ENCODE data around the gene SYNE2. TPM values are rescaled to one million over a fixed set of nuclear protein-coding genes. Genes with fewer than 3 reads are reported as not detected.

SYNE2 gene
- total RNA-seq, 1 experiment from 2014 or later = 16.0 TPM

GRCh38 chr14:64213086-64213485 is 360.3 kb downstream of the SYNE2 start:
- Histone ChIP-seq H3K27ac (ENCODE audit: low read length) (no peak overlapping the region), H3K79me2 (ENCODE audit: low read length) (no peaks in the 10 kb centered on the region), H3K4me3 (ENCODE audit: low read length) (no peak overlapping the region), H2AFZ (ENCODE audit: low read length) (no peak overlapping the region), H3K4me1 (ENCODE audit: insufficient read depth, low read length) (no peaks in the 10 kb centered on the region), H3K4me2 (ENCODE audit: low read length) (no peak overlapping the region), H3K36me3 (ENCODE audit: low read depth, low read length) (no peaks in the 10 kb centered on the region), H3K9me2 (replicated peaks; ENCODE audit: low read length) (no peaks in the 10 kb centered on the region), H4K20me1 (ENCODE audit: low read length) (no peaks in the 10 kb centered on the region), H3K9ac (ENCODE audit: low read length) (no peak overlapping the region), H3K9me3 (ENCODE audit: low read length) (no peaks in the 10 kb centered on the region), H3K27me3 (ENCODE audit: low read length) (no peaks in the 10 kb centered on the region), H3F3A (ENCODE audit: low read length, unreplicated experiment) (no peaks in the 10 kb centered on the region)
- intact Hi-C loops (cut with micrococcal nuclease) = no loop called here
- no peak for DNase-seq
- TF ChIP-seq EZH2 (IDR thresholded peaks at IDR 0.05; ENCODE audit: low read length, unreplicated experiment) (no peak), EZH2phosphoT487 (IDR thresholded peaks at IDR 0.05; ENCODE audit: borderline replicate concordance, low read length) (no peak)
- TF ChIP-seq, protein P1, sequence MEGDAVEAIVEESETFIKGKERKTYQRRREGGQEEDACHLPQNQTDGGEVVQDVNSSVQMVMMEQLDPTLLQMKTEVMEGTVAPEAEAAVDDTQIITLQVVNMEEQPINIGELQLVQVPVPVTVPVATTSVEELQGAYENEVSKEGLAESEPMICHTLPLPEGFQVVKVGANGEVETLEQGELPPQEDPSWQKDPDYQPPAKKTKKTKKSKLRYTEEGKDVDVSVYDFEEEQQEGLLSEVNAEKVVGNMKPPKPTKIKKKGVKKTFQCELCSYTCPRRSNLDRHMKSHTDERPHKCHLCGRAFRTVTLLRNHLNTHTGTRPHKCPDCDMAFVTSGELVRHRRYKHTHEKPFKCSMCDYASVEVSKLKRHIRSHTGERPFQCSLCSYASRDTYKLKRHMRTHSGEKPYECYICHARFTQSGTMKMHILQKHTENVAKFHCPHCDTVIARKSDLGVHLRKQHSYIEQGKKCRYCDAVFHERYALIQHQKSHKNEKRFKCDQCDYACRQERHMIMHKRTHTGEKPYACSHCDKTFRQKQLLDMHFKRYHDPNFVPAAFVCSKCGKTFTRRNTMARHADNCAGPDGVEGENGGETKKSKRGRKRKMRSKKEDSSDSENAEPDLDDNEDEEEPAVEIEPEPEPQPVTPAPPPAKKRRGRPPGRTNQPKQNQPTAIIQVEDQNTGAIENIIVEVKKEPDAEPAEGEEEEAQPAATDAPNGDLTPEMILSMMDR (conservative IDR thresholded peaks at IDR 0.05; ENCODE audit: low read depth, low read length) = no peak
- POLR2A ChIA-PET (ENCODE audit: unreplicated experiment) = no interaction called here
- no TSS peak for BruUV-seq (replicated peaks)
- CTCF ChIA-PET = interaction anchor here (0.6 kb wide), 1 partner anchor 55 kb away, joined by 3 read pairs; no protein-coding TSS in a partner anchor
- no peak for ATAC-seq

- POLR2A ChIA-PET (ENCODE audit: unreplicated experiment) = interaction anchor here (0.7 kb wide), 1 partner anchor 49 kb away, joined by 3 read pairs; no protein-coding TSS in a partner anchor
- TF ChIP-seq, protein P1 (conservative IDR thresholded peaks at IDR 0.05; ENCODE audit: low read depth, low read length) = no peak
- TF ChIP-seq EZH2 (IDR thresholded peaks at IDR 0.05; ENCODE audit: low read length, unreplicated experiment) (no peak), EZH2phosphoT487 (IDR thresholded peaks at IDR 0.05; ENCODE audit: borderline replicate concordance, low read length) (no peak)
- no peak for DNase-seq
Observed at GRCh38 chr14:64213853-64214570, 361.2 kb downstream of the SYNE2 start.

DNA sequence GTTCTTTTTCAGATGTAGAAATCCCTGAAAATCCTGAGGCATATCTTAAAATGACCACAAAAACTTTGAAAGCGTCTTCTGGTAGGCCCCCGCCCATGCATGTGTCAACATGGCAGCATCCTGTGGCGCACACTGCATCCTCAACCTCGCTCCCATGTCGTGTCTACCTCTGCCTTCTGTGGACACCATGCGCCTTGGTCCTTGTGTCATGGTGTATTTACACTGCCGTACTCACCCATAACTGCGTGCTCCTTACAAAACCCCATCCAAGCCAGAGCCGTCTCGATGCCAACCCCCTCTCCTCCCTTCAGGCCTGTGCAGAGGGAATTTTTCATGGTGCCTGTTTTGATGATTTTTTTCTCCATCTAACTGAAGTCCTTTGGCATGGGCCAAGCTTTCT is 362.5 kb downstream of the SYNE2 start:
- H4K20me1 ChIP-seq (ENCODE audit: low read length) = no peaks in the 10 kb centered on the region
- CTCF ChIA-PET = no interaction called here
- ATAC-seq = no peak
- no peaks in the 10 kb centered on the region for H3K9me2 ChIP-seq (replicated peaks; ENCODE audit: low read length)
- no peaks in the 10 kb centered on the region for H3K79me2 ChIP-seq (ENCODE audit: low read length)
- DNase-seq = no peak
- BruUV-seq (replicated peaks) = no TSS peak
- no peaks in the 10 kb centered on the region for H3K27me3 ChIP-seq (ENCODE audit: low read length)
- TF ChIP-seq, protein P1 (conservative IDR thresholded peaks at IDR 0.05; ENCODE audit: low read depth, low read length) = no peak
- no peak for TF ChIP-seq EZH2 (IDR thresholded peaks at IDR 0.05; ENCODE audit: low read length, unreplicated experiment)
- no peak for TF ChIP-seq EZH2phosphoT487 (IDR thresholded peaks at IDR 0.05; ENCODE audit: borderline replicate concordance, low read length)
- H3K27ac ChIP-seq (ENCODE audit: low read length) = no peak overlapping the region
- no peak overlapping the region for H2AFZ ChIP-seq (ENCODE audit: low read length)
- POLR2A ChIA-PET (ENCODE audit: unreplicated experiment) = no interaction called here
- intact Hi-C loops (cut with micrococcal nuclease) = no loop called here
- no peak overlapping the region for H3K4me2 ChIP-seq (ENCODE audit: low read length)
- H3F3A ChIP-seq (ENCODE audit: low read length, unreplicated experiment) = no peaks in the 10 kb centered on the region
- no peaks in the 10 kb centered on the region for H3K4me1 ChIP-seq (ENCODE audit: insufficient read depth, low read length)
- H3K4me3 ChIP-seq (ENCODE audit: low read length) = no peak overlapping the region
- no peaks in the 10 kb centered on the region for H3K9me3 ChIP-seq (ENCODE audit: low read length)
- H3K36me3 ChIP-seq (ENCODE audit: low read depth, low read length) = no peaks in the 10 kb centered on the region
- no peak overlapping the region for H3K9ac ChIP-seq (ENCODE audit: low read length)

More at GRCh38 chr14:64213853-64214570, 361.2 kb downstream of the SYNE2 start:
- Histone ChIP-seq H3K9me2 (replicated peaks; ENCODE audit: low read length) (no peaks in the 10 kb centered on the region), H2AFZ (ENCODE audit: low read length) (no peak overlapping the region), H3K27me3 (ENCODE audit: low read length) (no peaks in the 10 kb centered on the region), H3F3A (ENCODE audit: low read length, unreplicated experiment) (no peaks in the 10 kb centered on the region), H3K4me3 (ENCODE audit: low read length) (no peak overlapping the region), H3K79me2 (ENCODE audit: low read length) (no peaks in the 10 kb centered on the region), H3K9me3 (ENCODE audit: low read length) (no peaks in the 10 kb centered on the region), H3K4me1 (ENCODE audit: insufficient read depth, low read length) (no peaks in the 10 kb centered on the region), H3K9ac (ENCODE audit: low read length) (no peak overlapping the region), H4K20me1 (ENCODE audit: low read length) (no peaks in the 10 kb centered on the region), H3K36me3 (ENCODE audit: low read depth, low read length) (no peaks in the 10 kb centered on the region), H3K27ac (ENCODE audit: low read length) (no peak overlapping the region), H3K4me2 (ENCODE audit: low read length) (no peak overlapping the region)
- ATAC-seq = no peak
- no TSS peak for BruUV-seq (replicated peaks)
- CTCF ChIA-PET = interaction anchor here (0.6 kb wide), 1 partner anchor 54 kb away, joined by 3 read pairs; no protein-coding TSS in a partner anchor
- intact Hi-C loops (cut with micrococcal nuclease) = no loop called here

Measured in PC-3 (cell line).